ENCODE results near the gene CLEC17A.
"Not testable (repeated sequence)": the region's sequence is repeated elsewhere in the genome, so short reads cannot be mapped to it uniquely, and the experiment has no call there.

Gene CLEC17A

DNA sequence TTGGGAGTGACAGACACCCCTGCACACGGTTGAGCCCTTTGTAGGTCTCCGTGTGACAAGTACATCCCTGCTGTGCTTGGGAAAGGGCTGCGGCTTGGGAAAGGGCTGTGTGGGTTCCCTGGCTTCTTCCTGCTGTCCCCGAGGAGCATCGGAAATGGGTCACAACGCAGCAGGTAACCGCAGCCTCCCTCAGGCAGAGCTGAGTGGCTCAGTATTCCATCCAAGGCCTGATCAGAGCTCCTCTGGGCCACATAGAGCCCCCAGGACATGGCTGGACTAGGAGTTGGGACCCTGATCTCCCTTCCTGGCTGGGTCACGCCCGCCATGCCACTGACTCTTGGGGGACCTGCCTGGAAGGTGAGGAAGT is 37.2 kb upstream of the CLEC17A start:
- Histone ChIP-seq H3K27ac (replicated peaks) (no peak overlapping the region), H3K4me3 (replicated peaks; ENCODE audit: insufficient read depth, low read length) (no peak overlapping the region), H3K27me3 (ENCODE audit: insufficient read depth, poor library complexity, severe bottlenecking) (no peaks in the 10 kb centered on the region)
- TF ChIP-seq, protein P1, sequence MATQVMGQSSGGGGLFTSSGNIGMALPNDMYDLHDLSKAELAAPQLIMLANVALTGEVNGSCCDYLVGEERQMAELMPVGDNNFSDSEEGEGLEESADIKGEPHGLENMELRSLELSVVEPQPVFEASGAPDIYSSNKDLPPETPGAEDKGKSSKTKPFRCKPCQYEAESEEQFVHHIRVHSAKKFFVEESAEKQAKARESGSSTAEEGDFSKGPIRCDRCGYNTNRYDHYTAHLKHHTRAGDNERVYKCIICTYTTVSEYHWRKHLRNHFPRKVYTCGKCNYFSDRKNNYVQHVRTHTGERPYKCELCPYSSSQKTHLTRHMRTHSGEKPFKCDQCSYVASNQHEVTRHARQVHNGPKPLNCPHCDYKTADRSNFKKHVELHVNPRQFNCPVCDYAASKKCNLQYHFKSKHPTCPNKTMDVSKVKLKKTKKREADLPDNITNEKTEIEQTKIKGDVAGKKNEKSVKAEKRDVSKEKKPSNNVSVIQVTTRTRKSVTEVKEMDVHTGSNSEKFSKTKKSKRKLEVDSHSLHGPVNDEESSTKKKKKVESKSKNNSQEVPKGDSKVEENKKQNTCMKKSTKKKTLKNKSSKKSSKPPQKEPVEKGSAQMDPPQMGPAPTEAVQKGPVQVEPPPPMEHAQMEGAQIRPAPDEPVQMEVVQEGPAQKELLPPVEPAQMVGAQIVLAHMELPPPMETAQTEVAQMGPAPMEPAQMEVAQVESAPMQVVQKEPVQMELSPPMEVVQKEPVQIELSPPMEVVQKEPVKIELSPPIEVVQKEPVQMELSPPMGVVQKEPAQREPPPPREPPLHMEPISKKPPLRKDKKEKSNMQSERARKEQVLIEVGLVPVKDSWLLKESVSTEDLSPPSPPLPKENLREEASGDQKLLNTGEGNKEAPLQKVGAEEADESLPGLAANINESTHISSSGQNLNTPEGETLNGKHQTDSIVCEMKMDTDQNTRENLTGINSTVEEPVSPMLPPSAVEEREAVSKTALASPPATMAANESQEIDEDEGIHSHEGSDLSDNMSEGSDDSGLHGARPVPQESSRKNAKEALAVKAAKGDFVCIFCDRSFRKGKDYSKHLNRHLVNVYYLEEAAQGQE (IDR thresholded peaks at IDR 0.05; ENCODE audit: insufficient replicate concordance, low read depth), result no peak
- TF ChIP-seq, protein P2, sequence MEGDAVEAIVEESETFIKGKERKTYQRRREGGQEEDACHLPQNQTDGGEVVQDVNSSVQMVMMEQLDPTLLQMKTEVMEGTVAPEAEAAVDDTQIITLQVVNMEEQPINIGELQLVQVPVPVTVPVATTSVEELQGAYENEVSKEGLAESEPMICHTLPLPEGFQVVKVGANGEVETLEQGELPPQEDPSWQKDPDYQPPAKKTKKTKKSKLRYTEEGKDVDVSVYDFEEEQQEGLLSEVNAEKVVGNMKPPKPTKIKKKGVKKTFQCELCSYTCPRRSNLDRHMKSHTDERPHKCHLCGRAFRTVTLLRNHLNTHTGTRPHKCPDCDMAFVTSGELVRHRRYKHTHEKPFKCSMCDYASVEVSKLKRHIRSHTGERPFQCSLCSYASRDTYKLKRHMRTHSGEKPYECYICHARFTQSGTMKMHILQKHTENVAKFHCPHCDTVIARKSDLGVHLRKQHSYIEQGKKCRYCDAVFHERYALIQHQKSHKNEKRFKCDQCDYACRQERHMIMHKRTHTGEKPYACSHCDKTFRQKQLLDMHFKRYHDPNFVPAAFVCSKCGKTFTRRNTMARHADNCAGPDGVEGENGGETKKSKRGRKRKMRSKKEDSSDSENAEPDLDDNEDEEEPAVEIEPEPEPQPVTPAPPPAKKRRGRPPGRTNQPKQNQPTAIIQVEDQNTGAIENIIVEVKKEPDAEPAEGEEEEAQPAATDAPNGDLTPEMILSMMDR (IDR thresholded peaks at IDR 0.05; ENCODE audit: insufficient read depth, low read length), result no peak
- TF ChIP-seq POLR2AphosphoS5 (IDR thresholded peaks at IDR 0.05; ENCODE audit: low read depth) (no peak), GABPA (IDR thresholded peaks at IDR 0.05; ENCODE audit: low read depth) (no peak), SPI1 (IDR thresholded peaks at IDR 0.05; ENCODE audit: borderline replicate concordance, low read depth) (no peak)
- DNase-seq (ENCODE audit: low read depth in 1 of 2, low spot score in 1 of 2), result no peak

DNA sequence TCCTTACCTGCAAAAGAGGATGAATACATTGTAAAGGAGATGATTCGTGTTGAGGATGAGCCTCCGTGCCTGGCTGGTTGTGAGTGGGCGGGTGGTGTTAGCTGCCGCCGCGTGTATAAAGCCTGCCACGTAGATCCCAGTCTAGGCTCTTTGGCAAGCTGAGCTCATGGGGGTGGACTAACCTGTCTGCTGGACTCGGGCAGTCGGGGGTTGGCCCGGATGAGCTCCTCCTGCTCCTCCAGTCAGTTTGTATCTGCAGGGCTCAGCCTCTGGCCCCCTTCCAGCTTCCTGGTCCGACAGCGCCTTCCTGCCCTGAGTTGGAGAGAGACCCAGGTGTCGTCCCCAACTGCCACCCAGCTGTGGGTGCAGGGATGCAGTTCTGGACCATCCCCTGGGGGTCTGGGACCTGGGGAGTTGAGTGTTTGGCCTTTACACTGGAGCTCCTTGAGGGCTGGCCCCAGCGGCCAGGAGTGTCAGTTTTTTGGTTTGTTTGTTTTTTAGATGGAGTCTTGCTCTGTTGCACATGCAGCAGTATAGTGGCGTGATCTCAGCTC is 32.6 kb upstream of the CLEC17A start:
- Histone ChIP-seq H3K4me3 (replicated peaks; ENCODE audit: insufficient read depth, low read length) (no peak overlapping the region), H3K27me3 (ENCODE audit: insufficient read depth, poor library complexity, severe bottlenecking) (no peaks in the 10 kb centered on the region), H3K27ac (replicated peaks) (peak overlapping the region; percentile 37)
- TF ChIP-seq, protein P1 (IDR thresholded peaks at IDR 0.05; ENCODE audit: insufficient replicate concordance, low read depth), result no peak
- TF ChIP-seq SPI1 (IDR thresholded peaks at IDR 0.05; ENCODE audit: borderline replicate concordance, low read depth) (no peak), GABPA (IDR thresholded peaks at IDR 0.05; ENCODE audit: low read depth) (no peak), POLR2AphosphoS5 (IDR thresholded peaks at IDR 0.05; ENCODE audit: low read depth) (no peak)
- TF ChIP-seq, protein P2 (IDR thresholded peaks at IDR 0.05; ENCODE audit: insufficient read depth, low read length), result no peak
- no peak for DNase-seq (ENCODE audit: low read depth in 1 of 2, low spot score in 1 of 2)

DNA sequence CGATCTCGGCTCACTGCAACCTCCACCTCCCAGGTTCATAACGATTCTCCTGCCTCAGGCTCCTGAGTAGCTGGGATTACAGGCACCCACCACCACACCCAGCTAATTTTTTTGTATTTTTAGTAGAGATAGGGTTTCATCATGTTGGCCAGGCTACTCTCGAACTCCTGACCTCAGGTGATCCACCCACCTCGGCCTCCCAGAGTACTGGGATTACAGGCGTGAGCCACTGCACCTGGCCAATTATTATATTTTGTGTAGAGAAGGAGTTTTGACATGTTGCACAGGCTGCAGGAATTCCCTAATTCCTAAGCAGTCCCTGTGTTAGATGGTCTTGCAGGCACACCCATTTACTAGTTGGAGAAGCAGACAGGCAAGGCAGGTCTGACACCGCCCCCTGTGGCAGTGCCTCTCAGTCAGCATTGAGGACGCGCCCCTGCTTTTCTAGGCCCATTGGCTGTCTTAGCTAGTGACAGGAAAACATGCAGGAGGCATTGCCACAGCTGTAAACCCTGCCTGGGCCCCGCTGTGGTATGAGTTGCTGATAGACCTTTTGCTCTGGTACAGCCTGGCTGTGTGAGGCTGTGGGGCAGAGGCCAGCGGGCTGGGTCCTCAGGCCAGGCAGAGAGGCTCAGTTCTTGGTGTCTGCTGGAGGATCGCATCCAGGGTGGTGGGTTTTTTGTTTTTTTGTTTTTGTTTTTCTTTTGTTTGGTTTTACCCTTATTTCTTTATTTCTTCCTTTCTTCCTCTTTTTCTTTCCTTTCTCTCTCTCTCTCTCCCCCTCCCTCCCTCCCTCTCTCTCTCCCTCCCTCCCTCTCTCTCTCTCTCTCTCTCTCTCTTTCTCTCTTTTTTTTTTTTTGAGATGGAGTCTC is 31.5 kb upstream of the CLEC17A start:
- DNase-seq (ENCODE audit: low read depth in 1 of 2, low spot score in 1 of 2), result peak; percentile 67 to 98
- H3K4me3 ChIP-seq (replicated peaks; ENCODE audit: insufficient read depth, low read length); H3K27me3 ChIP-seq (ENCODE audit: insufficient read depth, poor library complexity, severe bottlenecking): not testable (repeated sequence)
- peak overlapping the region; percentile 67 for H3K27ac ChIP-seq (replicated peaks)
- TF ChIP-seq POLR2AphosphoS5 (IDR thresholded peaks at IDR 0.05; ENCODE audit: low read depth), result peak; percentile 71
- TF ChIP-seq, protein P2 (IDR thresholded peaks at IDR 0.05; ENCODE audit: insufficient read depth, low read length), result peak; percentile 59

DNA sequence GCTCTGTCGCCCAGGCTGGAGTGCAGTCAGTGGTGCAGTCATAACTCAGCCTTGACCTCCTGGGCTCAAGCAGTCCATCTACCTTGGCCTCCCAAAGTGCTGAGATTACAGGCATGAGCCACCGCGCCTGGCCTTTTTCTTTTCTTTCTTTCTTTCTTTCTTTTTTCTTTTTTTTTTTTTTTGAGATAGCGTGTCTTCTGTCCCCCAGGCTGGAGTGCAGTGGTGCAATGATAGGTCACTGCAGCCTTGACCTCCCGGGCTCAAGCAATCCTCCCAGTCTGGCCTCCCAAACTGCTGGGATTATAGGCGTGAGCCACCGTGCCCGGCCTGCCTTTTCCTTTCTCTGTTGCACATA is 30.9 kb upstream of the CLEC17A start:
- not testable (repeated sequence) for H3K4me3 ChIP-seq (replicated peaks; ENCODE audit: insufficient read depth, low read length); H3K27me3 ChIP-seq (ENCODE audit: insufficient read depth, poor library complexity, severe bottlenecking); DNase-seq (ENCODE audit: low read depth in 1 of 2, low spot score in 1 of 2)
- H3K27ac ChIP-seq (replicated peaks), result peak overlapping the region; percentile 67

Data from HL-60 (cell line).